Measurements from ENCODE around the gene OR6N2.

DNA sequence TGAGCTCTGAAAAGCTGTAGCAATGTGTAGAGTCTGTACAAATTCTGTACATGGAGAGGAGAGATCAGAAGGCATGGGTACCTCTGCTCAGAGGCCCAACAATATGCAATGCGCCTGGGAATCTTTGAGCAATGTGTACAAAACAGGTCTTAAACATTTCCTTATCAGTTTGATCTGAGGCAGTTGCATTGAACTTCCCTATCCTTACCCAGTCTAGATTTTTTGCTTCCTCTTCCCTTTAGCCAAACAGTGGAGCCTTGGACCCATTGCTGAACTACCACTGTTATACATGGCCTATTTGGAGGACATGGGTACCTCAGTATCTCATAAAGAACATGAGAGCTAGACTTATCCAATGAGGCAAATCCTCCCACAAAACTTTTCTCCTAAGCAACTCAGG lies 37.6 kb upstream of the OR6N2 start:
- TF ChIP-seq, protein P1, sequence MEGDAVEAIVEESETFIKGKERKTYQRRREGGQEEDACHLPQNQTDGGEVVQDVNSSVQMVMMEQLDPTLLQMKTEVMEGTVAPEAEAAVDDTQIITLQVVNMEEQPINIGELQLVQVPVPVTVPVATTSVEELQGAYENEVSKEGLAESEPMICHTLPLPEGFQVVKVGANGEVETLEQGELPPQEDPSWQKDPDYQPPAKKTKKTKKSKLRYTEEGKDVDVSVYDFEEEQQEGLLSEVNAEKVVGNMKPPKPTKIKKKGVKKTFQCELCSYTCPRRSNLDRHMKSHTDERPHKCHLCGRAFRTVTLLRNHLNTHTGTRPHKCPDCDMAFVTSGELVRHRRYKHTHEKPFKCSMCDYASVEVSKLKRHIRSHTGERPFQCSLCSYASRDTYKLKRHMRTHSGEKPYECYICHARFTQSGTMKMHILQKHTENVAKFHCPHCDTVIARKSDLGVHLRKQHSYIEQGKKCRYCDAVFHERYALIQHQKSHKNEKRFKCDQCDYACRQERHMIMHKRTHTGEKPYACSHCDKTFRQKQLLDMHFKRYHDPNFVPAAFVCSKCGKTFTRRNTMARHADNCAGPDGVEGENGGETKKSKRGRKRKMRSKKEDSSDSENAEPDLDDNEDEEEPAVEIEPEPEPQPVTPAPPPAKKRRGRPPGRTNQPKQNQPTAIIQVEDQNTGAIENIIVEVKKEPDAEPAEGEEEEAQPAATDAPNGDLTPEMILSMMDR (IDR thresholded peaks at IDR 0.05; ENCODE audit: borderline replicate concordance, extremely low read depth, low read length, poor library complexity, severe bottlenecking), result no peak
- no peak for TF ChIP-seq EZH2 (IDR thresholded peaks at IDR 0.05; ENCODE audit: borderline replicate concordance, low read depth, low read length, severe bottlenecking)
